Endometrial microvascular endothelial cells (primary cell): Measurements from ENCODE around the gene TBC1D14. TPM values are rescaled to one million over a fixed set of nuclear protein-coding genes. Genes with fewer than 3 reads are reported as not detected.

ENCODE experiments used
- in situ Hi-C: cut with HindIII; loops from 2 replicates; pipeline ENCODE4 v1.10.0; 2017; ENCODE audit warnings: low sequenced_read_pairs, low pct_unique_long_range_greater_than_20kb; ENCODE audit errors: inconsistent ontology term
- total RNA-seq: library from RNA; depleted of rRNA; stranded (reverse); fragments of >200 nt; gene quantifications from one replicate; pipeline ENCODE4 v1.2.3, GENCODE V29; 2015; ENCODE audit errors: inconsistent ontology term

TBC1D14 gene
- total RNA-seq, 1 donor from 2014 or later = 14.5 TPM

DNA sequence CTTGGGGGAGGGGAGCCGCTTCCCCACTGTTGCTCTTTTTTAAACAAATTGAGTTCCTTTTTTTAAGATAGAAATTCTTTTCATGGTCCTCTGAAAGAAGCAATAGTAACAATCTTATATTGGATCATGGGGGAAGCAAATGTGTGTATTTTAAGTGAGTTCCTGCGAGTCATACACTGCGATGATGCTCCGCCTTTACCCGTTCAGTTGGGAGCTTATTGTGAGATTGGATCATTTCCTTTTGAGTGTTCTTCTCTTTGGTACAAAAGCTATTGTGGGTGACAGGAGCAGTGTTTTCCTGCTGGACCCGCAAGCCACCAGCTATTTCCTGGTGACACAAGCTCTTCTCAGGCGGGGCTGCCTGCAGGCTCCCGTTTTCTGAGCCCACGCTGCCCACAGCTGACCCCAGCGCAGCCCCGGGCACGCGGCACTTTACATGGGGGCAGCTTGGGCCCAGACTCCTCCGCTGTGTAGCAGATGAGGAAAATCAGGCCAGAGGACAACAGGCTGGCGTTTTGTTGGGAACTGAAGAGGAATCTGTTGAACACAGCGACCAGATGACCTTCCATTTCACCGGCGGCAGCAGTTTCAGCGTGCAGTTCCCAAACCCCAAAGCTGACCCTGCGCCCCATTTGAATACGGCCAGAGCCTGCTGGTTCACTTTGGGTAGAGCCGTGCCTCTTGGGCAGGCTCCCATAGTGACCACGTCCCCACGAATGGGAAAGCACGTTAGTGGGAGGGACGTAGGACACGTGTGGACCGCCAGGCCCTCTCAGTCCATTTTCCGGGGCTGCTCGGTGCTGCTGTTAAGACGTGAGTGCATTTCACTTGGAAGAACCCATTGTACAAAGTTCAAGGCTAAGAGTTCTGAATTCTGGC lies 145.7 kb downstream of the TBC1D14 start:
- in situ Hi-C loops = no loop called here

DNA sequence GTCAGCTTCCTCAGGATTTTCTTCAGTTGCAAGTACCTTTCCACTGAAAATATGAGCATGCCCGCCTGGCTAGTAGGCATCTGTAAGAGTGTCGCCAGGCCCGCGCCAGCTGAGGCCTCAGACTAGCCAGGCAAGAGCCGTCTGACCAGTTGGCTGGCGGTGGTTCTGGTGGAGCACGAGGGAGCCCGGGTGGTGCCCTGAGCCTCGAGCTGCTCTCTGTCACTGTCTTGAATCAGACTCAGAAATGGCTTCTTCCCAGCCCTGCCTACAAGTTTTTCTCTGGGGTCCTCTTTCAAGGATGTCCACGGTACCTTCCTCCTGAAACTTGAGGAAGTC lies 146.3 kb downstream of the TBC1D14 start:
- in situ Hi-C loops = no loop called here

DNA sequence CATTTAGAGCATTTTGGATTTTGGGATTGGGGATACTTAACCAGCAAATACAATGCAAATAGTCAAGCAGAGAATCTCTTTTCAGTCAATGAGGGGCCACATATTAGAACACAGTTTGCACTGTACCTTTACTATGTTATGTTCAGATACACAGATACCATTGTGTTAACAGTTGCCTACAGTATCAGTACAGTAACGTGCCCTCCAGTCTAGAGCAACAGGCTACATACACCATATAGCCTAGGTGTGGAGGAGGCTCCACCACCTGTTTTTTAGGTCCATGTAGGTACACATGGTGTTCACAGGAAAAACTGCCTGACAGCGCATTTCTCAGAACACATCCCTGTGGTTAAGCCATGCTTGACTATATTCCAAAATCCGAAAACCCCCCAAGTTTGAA lies 149.2 kb downstream of the TBC1D14 start:
- in situ Hi-C loops = no loop called here

DNA sequence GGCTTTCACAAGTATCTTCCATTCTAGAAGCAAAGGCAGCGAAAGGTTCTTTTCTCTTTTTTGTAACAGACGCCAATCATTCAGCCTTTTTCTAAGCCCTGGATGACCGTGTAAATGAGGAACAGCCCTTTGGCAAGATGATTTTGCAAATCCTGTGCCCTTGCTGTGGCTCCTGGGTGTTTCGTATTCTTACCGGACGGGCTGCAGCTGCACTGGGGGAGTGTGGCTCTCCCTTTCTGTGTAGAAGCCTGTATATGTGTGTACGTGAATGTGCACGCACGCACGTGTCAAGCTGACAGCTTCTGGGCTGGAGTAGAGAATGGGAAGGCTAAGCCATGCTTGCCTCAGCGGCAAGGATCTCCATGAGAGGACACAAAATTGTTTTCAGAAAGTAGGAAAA lies 150.0 kb downstream of the TBC1D14 start:
- in situ Hi-C loops = no loop called here

DNA sequence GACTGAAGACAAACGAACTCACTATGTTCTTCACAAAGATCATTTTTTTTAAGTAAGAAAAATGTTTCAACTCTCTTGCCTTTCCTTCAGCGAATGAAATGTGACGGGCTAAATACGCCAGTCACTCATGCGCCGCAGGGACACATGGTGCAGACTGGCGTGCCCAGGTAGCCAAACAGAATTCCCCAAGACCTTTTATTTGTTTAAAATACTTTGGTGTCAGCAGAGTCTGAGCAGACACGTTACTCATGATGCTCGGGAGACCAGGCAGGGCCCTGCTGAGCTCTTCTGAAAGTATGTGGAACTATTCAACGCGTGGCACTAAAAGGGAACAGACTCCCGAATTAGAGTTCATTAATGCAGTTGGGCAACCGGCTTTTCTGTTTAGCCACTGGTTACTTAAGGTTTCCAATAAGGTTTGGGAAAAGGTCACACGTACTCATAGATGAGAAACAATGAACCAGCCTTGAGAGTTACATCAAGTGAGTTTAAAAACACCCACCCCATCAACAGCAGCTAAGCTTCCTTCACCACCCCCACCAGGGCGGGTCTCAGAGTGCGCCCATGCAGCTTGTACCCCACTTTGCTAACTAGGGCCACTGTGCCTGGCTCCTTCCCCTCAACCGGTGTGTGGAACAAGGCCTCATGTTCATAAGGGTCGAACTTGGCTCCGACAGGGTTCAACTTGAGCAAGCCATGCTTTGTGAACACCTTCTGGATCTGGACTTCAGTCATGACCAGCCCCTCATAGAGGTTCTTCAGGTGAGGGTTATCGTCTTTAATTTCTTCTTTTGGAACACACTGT lies 150.9 kb downstream of the TBC1D14 start:
- in situ Hi-C loops = no loop called here

DNA sequence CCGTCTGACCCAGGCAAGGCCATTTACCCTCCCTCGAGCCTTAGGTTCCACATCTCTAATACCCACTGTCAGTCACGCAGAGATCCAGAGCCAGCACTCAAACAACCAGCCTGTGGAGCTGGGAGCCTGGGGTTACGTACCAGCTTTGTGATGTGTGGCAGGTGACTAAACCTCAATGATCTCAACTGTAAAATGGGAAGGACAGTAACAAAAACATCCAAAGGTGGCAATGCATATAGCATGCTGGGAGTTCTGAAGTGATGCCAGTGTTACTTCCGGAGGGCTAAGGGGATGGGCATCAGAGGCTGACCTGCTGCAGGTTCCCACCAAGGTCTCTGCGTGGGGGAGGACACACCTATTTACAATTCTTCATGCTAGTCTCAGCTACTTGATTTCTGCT lies 152.2 kb downstream of the TBC1D14 start:
- in situ Hi-C loops = no loop called here

DNA sequence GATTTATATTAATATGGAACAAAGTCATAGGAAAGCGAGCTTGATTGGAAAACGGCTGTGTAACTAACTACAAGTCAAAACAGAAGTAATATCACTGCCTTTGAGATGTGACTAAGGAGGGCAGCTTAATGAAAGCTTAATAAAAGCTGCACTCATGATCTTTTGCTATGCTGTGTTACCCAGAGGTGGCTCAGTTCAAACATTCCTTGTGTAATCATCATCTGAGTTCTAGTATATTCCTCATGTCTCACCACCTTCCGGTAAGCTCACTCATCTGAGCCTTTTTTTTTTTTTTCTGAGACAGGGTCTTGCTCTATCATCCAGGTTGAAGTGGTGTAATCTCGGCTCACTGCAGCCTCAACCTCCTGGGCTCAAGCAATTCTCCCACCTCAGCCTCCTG lies 153.2 kb downstream of the TBC1D14 start:
- in situ Hi-C loops = no loop called here

DNA sequence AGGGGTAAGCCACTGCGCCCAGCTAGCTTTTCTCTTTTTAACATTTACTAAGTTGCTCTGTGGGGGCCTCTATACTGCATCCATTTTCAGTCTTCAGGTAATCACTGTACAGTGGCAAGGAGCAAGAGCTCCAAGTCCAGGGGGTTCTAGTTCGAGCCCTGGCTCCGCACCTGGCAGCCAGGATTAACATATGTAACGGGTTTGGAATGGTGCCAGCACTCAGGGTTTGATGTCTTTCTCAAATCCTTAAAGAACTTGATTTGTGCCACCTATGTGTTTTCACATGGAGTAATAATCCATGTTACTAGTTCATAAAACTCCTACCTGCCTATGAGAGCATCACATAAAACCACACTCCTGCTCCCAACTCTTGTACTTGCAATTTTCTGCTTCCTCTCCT lies 153.7 kb downstream of the TBC1D14 start:
- in situ Hi-C loops = no loop called here

DNA sequence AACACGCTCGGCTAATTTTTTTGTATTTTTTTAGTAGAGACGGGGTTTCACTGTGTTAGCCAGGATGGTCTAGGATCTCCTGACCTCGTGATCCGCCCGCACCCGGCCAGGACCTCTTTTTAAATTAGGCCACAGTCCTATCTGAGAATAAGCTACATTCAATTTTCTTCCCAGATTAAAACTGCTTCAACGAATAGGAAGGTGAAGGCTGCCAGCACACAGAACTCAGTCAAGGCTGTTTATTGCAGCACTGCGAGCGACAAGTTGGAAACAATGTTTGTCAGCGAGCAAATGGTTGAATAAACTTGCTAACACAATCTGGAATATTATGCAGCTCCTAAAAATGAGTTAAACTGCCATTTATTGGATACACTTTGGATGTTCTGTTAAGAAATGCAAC lies 156.4 kb downstream of the TBC1D14 start:
- in situ Hi-C loops = no loop called here

DNA sequence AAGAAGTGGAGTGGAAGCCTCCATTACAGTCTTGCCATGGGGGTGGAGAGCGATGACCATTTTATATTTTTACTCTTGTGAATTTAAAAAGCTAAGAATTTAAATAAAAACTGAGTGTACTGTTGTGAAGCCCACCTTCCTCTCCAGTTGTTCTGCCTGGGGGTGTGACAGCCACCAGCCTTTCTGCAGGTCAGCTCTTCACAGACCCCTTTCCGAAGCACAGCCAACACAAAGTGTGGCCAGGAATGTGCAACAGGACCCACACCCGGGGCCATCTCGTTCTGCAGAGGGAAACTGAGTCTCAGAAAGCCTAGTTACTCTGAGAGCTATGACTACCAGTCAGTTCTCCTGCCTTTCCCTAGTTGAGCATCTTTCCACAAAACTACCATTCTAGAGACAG lies 156.9 kb downstream of the TBC1D14 start:
- in situ Hi-C loops = no loop called here

DNA sequence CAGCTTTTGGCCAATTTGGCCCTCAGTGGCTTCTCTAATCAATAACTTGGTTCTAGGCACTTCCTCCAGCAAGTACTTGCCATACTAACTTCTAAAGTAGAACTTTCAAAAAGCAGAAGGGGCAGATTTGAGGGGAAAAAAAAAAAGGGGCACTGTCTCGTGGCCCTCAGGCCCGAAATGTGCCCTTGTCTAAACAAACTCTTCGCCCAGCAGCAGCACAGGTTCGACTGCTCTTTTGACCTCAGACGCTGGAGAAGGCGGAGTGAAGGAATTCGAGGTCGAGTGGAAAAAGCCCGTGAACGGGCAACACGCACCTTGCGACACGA lies 157.5 kb downstream of the TBC1D14 start:
- in situ Hi-C loops = no loop called here

DNA sequence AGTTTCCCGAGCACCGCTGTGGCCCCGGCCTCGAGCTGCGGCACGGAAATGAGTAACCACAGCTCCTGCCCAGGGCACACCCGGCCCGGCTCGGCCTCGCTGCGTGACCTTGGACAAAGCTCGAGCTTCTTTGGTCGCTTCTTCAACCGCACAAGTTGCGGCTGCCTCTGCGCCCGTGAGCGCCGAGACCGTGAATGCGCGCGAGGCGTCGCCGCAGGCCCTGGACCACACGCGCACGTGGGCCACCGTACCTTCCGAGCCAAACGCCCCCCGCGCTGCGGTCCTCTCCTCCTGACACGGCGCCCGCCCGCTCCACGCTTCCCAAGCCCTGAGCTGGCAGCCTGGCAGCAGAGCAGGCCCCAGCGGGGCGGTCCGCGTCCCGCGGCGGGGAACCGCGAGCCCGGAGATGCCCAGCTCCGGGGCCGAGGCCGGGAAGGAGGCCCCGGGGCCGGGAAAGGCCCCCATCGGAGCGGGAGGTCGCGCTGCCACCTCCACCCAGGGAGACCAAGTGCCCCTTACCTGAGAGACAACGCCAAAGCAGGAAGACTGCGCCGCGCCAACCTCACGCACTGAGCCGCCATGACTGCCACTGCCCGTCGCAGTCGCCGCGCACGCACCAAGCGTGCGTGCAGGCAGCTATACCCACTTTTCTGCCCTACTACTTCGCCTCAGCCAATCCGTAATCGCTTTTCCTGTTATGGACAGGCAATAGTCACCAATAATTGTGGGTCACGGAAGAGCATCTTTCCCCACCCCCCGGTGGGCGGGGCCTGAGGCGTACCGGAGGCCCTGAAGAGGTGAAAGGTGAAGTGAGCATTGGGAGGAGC lies 158.0 kb downstream of the TBC1D14 start, which contains the start of gene GRPEL1:
GRPEL1 (minus strand) TSS at position 613 of the 827 bp plus-strand sequence; CDS start at position 581, 32 bp downstream.
- in situ Hi-C loops = no loop called here

DNA sequence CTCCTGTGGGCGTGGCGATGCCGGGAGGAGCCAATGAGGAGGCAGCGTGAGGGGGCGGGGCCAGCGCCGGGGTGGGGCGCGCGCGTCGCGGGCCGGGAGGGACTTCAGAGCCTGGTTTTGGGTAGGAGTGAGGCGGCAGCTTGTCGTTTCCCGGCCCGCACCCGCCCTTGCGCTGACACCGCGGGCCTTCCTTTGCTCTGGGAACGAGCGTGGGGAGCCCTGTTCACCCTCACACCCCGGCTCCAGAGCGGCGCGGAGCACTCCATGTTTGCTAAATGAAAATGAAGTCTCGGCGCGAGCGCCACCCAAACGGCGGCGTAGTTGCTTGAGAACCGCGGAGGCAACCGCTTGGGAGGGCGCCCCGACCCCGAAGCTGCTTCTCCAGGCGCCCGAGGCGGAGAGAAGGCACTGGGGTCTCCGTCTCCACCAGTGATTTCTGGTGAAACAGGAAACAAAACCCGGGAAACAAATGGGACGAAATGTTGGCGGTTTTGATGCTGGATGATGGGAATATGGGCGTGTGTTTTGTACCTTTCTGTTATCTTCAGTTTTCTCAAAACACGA lies 158.7 kb downstream of the TBC1D14 start:
- in situ Hi-C loops = no loop called here

DNA sequence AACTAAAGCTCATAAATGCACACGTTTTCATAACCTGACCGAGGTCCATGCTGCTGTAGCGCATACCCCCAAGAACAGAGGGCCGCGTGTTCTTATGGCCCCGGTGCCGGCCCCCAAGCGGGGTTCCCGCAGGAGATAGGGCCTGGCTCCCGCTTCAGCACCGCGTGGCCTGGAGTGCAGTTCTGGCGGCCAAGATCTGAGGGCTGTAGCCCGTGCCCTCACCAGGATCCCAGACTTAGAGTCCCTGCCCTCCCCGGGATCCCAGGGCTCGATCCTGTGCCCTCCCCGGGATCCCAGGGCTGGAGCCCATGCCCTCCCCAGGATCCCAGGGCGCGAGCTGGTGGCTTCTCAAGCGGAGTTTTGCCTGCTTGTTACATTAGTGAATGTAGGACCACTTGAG lies 159.3 kb downstream of the TBC1D14 start:
- in situ Hi-C loops = no loop called here

DNA sequence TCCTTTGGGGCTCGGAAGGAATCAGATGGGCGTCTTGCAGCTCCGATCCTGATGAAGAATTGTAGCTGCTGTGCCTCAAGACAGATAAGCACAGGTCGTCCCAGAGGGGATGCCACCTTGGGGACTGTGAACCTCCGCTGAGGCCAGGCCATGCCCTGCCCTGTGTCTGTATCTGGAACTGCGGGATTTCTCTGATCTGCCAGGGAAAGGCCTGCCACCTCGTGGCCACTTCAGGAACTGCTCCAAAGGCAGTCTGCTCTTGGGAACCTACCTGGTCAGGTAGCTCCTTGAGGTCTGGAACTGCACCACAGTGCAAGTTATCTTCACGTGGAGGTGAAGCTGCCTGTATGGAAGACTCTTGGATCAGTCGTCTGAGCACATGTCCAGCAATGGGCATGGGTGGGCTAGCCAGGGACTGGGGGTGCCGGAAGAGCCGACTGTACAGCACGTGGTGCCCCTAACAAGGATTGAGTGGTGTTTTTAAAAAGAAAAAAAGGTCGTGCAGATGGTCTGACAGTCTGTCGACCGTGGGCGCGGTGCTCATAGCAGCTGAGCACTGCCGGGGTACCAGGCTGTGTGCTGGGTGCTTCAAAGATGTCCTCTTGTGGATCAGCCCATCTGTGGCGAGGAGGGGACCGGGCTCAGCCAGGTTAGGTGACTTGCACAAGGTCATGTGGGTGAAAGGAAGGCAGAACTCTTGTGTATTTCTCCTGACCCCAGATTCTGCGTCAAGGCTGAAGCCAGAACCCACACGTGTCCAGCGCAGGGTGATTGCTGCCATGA lies 161.3 kb downstream of the TBC1D14 start:
- in situ Hi-C loops = no loop called here

DNA sequence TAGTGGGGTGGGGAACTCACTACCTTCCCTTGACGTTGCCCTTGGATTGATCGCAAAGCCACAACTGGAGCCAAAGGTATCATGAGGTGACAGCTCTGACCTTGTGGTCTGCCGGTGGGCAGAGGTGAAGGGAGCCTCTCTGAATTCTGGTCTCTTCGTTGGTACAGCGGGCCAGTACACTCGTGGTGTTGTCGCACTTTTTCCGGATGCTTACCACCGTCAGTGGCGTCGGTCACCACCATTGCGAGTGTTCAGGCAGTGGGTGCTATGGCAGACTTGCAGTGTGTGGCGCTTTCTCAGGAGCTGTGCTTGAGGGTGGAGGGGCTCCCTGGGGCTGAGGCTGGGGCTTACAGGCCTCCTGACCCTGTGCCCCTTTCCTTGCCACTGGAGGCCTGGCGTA lies 163.4 kb downstream of the TBC1D14 start:
- in situ Hi-C loops = no loop called here

DNA sequence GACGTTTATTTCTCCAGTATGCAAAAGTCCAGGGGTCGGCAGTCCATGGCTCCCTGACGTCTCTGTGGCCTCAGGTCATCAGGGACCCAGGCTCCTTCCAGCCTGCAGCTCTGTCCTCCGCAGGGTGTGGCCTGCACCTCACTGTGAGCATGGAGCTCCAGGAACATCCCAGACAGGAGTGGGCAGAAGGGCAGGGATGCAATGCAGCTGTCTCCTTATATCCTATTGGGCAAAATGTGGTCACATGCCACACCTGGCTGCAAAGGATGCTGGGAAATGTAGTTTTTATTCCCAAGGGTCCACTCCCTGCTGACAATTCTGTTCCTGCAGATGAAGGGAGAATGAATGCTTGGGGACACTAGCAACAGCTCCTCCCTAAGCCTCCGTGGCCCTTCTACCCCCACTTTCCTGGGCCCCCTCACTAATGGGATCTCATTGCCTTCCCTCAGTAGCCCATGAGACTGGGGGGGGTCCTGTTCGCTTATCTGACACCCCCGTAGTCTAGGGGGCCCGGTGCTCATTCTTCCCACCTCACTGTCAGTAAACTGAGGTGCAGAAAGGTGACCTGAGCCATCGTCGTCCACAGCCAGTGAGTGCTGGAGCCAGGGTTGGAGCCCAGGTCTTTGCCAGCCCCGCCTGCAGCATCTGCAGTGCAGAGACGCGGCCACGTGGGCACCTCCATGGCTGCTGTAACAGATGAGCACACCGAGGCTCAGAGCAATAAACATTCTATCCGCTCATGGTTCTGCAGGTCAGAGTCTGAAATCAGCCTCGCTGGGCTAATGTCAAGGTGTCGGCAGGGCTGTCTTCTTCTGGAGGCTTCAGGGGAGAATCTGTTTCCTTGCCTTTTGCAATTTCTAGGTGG lies 164.1 kb downstream of the TBC1D14 start:
- in situ Hi-C loops = no loop called here

DNA sequence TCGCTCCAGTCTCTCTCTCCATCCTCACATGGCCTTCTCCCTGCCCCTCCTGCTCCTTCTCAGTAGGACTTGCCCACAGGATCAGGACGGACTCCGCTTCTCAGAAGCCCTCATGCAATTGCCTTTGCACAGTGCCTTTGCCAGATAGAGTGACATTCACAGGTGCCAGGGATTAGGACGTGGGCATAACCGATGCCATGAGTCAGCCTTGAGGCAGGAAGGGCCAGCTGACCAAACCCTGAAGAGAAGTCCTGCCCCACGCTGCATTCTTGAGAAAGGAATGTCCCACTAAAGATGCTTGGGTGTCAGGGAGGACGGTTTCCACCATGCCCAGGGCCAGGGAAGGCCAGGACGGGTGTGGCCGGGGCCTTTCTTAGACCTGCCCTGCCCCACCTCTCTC lies 164.8 kb downstream of the TBC1D14 start:
- in situ Hi-C loops = no loop called here
